Stimulated activated CD8-positive, alpha-beta memory T cell treated with anti-CD3 and anti-CD28 coated beads, Interleukin-15, amount 100 ng/mL, for 24 hours (primary cell): ENCODE results near the gene POLR2L.

Experiments
- DNase-seq: peaks from one replicate; pipeline ENCODE4 v3.0.0-alpha.2; 2020; ENCODE audit warnings: low read depth

The POLR2L gene

DNA sequence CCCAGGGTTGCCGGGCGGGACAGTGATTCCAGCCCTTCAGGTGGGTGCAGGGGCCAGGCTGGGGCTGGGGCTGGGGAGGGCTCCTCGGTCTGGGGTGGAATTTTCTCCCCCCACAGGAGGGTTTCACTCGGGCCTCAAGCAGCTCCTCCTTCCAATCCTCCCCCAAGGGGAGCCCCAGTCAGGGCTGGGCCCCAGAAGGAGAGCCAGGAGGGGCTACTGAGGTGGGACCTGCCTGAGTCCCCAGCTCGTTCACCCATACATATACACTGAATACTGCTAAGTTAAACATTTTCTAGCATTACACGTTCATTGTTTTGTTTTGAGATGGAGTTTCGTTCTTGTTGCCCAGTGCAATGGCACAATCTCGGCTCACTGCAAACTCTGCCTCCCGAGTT lies 16.1 kb downstream of the POLR2L start:
- no peak for DNase-seq

DNA sequence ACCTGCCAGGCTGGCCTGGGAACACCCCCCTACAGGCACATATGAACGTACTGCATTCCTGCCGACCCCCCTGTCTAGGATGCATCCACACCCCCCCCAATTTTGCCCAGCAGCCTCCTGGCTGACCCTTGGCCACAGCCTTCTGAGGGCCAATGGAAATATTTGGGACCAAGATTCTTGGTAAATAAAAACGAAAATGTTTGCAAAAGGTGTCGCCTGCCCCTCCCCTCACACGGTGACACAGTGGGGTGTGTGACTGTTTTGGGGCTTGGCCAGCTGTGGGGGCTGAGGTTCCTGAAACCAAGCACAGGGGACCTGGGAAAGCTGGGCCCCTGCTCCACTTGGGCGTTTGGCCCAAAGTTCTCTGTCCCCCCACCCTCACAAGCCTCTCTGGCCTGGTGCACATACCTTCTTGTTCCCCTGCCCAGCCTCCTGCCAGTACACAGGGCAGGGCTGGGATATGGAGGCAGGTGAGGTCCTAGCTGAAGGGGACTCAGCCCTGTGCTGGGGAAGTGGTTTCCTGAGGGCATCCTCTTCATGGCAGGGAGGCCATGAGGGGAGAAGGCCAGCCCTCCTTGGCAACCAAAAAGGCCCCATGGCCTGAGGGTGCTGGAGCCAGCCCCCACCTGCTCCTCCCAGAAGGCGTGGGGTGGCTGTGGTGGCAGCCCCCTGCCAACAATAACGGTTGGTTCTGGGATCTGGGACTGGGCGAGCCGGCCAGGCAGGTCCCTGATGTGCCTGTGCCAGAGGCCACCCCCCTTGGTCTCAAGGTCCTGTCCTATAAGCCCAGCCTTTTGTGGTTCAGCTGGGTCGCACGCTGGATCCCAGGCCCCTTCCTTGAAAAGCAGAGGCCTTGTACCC lies 16.7 kb downstream of the POLR2L start:
- DNase-seq = no peak

DNA sequence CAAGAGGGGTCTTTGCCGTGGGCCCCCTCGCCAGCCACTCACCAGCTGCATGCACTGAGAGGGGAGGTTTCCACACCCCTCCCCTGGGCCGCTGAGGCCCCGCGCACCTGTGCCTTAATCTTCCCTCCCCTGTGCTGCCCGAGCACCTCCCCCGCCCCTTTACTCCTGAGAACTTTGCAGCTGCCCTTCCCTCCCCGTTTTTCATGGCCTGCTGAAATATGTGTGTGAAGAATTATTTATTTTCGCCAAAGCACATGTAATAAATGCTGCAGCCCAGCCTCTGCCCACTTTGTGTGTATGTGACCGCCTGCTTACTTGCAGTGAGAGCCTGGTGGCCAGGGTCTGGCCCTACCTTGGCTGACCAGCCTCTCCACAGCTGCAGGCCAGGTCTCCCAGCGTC lies 17.4 kb downstream of the POLR2L start:
- DNase-seq = no peak

DNA sequence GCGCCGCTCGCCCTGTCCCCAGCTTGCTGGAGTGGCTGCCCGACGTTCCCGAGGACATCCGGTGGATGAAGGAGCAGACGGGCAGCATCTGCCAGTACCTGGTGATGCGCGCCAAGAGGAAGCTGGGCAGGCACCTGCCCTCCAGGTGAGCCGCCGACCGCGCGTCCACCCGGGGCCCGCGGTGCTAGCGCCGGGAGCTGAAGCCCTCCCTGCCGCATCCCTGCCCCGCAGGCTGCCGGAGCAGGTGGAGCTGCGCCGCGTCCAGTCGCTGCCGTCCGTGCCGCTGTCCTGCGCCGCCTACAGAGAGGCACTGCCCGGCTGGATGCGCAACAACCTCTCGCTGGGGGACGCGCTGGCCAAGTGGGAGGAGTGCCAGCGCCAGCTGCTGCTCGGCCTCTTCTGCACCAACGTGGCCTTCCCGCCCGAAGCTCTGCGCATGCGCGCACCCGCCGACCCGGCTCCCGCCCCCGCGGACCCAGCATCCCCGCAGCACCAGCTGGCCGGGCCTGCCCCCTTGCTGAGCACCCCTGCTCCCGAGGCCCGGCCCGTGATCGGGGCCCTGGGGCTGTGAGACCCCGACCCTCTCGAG lies 17.9 kb downstream of the POLR2L start:
- no peak for DNase-seq

DNA sequence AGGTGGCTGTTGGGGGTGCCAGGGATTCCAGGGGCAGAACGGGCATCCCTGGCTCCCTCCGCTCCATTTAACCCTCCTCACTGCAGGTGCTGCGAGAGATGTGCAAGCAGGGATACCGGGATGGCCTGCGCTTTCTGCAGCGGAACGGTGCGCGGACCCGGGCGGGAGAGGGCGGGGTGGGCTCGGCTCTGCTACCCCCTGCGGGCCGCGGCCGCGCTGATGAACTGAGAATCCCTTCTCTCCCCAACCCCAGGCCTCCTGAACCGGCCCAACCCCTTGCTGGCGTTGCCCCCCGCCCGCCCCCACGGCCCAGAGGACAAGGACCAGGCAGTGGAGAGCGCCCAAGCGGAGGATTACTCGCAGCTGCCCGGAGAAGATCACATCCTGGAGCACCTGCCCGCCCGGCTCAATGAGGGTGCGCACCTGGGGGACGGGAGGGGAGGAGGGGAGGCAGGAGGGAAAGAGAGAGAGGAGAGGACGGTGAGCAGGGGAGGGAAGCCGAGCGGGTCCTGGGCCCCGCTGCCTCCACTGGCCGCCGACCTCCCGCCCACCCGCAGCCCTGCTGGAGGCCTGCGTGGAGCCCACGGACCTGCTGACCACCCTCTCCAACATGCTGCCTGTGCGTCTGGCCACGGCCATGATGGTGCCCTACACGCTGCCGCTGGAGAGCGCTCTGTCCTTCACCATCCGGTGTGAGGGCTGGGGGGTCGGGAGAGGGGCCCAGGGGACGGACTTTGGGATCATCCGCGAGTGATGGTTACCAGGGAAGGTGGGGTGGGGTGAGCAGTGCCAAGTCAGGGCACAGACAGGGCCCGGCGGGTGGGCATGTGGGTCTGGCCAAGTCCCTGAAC lies 18.7 kb downstream of the POLR2L start:
- no peak for DNase-seq

DNA sequence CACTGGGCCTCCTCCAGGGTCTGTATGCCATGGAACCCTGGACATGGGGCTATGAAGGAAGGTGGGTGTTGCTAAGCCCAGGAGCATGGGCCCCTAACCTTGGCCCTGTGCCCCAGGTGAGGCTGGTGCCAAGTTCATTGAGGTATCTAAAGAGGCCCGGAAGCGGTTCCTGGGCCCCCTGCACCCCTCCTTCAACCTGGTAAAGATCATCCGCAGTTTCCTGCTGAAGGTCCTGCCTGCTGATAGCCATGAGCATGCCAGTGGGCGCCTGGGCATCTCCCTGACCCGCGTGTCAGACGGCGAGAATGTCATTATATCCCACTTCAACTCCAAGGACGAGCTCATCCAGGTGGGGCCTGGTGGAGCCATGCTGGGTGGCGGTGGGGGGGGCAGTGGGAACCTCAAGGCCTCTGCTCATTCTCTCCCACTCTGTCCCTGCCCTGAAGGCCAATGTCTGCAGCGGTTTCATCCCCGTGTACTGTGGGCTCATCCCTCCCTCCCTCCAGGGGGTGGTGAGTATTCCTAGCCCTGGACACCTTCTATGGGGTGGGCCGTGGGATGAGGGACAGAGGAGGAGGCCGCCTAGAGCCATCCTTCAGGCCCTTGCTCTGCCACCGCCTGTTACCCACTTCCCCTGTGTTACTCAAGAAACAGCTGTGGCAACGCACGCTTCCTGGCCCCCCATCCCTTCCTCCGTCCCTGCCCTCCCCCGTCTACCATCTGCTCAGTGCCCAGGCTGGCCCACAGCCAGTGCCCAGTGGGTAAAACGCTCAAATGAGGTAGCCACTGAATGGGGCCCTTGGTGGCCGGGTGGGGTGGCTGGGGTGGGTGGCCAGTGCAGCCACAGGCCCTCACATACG lies 20.6 kb downstream of the POLR2L start:
- no peak for DNase-seq

DNA sequence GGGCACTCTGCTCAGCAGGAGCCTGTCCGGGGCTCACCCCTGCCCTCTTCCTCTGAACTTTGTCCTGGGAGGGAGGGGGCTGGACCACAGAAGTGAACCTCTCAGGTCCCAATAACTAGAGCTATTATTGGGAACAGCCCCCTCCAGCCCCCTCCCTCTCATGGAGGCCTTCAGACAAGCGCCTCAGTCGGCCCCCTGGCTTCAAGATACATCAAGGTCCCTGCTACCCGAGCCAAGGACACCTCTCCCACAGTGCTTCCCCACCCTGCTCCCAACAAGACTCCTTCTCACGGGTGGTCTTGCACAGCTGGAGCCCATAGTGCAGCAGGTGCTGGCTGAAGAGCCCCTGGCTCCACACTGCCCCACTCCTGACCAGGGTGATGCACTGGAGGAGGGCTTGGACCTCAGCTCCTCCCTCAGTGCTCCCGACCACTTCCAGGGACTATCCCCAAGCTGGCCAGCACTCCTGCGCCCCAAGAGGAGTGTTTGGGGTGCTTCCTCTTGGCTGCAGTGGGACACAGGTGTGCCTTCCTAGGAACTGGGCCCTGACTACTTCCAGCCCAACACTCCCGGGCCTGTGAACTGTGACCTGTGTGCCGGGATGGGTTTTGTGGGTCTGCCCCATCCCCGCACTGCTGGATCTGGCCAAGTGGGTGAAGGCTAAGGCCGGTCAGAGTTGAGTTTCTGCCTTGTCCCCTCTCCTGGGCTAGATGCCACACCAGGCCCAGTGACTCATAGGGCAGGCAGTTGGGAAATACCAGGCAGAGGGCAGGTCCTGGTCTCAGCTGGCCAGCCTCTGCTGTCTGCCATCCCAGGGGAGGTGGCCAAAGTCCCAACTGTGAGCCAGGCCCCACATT lies 21.4 kb downstream of the POLR2L start:
- no peak for DNase-seq

DNA sequence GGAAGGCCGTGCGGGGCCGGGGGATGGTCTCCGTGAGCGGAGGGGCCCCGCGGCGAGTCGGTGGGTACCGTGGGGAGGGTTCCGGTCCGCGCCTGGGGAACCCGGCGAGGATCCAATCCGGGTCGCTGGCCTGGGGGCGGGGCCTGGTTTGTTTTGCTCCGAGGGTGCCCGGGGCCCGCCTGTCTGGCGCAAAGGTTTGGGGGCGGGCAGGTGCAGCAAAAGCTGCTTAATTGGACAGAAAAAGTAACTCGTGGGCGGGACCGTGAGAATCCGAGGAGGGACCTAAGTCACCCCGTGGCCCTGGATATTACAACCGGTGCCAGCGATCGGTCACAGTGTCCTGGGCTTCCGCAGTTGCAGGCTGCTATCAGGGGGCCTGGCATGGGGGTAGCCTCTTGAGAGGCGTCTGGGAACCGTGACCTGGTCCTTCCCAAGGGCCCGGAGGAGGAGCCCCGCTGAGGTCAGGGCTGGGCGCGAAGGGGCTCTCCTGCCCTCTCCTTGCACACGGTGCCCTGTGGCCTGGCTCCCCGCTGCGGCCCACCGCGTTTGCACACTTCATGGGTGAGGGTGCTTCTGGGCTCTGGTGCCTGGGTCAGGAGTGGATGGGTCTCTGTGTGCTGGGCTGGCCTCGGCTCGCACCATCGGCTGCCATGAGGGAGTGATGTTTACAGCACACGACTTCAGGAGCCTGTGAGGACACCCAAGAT lies 22.2 kb downstream of the POLR2L start:
- peak; percentile 76 for DNase-seq

DNA sequence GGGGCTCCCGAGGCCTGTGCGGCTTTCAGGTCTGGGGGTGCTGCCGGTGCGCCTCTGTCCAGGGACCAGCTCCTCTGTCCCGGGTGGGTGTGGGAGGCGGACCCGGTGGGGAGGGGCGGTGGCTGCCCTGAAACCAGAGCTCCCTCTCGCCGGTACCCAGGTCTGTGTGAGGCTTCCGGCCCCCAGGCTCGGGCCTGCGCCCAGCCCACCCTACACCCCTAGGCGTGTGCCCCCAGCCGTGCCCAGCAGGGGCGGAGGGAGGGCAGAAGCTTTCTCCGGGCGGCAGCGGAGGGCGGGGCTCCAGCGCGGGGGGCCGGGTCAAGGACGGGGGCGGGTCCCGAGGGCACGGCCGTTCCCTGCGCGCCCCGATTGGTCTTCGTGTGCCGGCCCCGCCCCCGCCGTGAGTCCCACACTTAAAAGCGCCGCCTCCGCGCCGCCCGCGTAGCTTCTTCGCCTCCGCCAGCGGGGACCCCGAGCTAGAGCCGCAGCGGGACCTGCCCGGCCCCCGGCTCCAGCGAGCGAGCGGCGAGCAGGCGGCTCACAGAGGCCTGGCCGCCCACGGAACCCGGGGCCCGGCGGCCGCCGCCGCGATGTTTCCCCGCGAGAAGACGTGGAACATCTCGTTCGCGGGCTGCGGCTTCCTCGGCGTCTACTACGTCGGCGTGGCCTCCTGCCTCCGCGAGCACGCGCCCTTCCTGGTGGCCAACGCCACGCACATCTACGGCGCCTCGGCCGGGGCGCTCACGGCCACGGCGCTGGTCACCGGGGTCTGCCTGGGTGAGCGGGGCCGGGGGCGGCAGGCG lies 23.0 kb downstream of the POLR2L start:
- DNase-seq = peak; percentile 88

DNA sequence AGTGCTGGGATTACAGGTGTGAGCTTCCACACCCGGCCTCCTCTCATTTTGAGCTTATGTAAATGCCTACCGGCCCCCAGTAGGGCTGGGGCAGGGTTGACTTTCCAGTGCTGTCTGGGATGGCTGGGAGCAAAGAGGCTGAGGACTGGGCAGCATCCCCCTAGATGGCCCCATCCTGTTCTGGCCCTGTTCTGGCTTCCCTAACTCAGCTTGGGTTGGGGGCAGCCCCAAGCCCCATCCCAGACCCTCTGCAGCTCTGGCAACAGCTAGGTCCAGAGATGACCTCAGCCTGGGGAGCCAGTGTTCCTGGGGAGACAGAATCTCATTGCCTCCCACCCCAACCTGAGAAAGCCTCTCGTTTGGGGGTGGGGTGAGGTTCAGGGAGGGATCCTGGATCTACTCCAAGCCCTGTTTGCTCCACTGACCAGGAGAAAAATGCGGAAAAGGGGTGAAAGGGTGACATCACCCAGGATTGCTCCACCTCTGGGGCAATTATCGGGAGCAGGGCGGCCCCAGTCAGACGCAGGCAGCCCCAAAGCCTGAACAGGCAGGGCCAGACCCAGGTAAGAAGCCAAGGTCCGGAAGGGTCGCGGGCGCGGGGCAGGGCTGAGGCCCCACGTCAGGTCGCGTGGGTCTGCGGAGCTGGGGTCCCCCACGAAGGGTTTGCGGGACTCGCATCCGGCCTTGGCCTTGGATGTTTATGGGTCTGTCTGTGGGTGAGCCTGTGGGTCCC lies 23.8 kb downstream of the POLR2L start, which contains the start of gene PNPLA2:
Gene PNPLA2 (plus strand): TSS at position 519 of the 733 bp plus-strand sequence. CDS start 805 bp downstream, outside the sequence.
- no peak for DNase-seq

DNA sequence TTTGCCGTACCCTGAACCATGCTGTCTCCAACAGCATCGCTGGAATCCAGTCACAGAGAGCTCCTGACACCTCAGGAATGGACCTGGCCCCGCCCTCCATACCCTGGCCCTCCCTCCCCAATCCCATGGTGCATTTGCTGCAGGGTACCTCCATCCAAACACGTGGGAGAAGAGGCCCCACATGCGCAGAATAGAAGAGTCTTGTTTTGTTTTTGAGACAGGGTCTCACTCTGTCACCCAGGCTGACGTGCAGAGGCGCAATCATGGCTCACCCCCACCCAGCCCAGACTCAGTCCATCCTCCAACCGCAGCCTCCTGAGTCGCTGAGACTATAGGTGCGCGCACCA lies 25.9 kb downstream of the POLR2L start:
- no peak for DNase-seq

DNA sequence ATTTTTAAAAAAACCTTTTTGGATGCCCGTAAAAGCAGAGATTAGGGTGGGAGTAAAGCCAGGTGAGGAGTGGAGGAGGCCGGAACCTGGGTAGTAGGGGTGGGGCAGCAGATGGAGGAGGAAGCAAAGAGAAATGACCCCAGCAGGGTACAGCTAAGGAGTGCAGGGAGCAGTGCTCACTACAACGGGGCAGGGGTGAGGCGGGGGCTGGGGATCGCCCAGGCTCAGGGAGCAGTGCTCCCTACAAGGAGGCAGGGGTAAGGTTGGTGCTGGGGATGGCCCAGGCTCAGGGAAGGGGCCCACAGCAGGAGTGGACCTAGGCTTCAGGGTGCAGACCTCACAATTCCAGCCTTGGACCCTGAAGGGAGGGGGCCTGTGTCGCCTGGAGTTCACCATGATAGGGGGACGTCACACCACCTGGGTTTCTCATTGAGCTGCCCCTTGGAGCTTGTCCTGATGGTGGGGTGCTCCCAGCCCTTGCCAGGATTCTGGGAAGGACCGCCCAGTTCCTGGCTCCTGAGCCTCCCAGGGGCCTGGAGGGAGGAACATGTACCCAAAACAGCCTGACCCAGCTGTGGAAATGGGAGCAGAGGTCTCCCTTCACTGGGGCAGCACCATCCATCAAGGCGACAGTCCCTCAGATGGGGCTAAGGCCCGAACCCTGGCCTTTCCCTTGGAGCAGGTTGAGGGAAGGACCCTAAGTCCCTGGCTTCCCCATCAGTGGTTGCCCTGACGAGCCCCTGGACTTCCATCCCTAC lies 26.5 kb downstream of the POLR2L start:
- no peak for DNase-seq

DNA sequence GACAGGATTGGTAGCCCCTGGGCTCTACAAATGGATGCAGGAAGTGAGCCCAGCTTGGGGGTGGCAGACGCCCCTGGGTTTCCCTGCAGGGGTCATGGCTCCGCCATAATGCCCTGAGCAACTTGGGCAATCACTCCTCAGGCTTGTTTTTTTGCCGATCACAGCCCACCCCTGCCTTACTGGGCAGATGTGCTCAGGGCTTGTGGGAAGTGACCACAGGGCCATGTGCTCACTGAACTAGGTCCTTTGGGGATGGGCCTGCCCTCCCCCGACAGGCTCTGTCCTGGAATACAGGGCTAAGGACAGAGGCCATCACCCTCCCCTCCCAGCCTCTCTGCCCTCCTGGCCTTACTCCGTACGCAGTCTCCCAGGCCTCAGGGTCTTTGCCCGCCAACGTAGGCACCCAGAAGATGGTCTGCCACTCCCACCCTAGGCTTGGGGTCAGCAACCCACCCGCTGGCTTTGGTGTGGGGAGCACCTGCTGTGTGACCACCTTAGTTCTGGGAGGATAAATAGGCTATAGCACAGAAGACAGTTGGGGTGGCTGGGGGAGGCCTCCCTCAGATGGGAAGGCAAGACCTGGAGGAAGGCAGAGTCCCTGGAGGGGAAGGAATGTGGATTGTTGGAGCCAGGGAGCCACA lies 28.8 kb downstream of the POLR2L start:
- DNase-seq = no peak

DNA sequence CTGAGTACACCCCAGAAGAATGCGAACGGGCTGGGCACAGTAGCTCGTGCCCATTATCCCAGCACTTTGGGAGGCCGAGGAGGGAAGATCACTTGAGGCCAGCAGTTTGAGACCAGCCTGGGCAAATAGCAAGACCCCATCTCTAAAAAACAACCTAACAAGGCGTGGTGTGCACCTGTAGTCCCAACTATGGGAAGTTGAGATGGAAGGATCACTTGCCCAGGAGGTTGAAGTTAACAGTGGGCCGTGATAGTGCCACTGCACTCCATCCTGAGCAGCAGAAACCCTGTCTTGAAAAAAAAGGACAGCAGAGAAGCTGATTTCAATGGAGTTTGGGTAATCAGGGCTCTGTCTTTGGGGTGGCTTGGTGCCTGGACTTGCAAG lies 29.3 kb downstream of the POLR2L start:
- DNase-seq = no peak

DNA sequence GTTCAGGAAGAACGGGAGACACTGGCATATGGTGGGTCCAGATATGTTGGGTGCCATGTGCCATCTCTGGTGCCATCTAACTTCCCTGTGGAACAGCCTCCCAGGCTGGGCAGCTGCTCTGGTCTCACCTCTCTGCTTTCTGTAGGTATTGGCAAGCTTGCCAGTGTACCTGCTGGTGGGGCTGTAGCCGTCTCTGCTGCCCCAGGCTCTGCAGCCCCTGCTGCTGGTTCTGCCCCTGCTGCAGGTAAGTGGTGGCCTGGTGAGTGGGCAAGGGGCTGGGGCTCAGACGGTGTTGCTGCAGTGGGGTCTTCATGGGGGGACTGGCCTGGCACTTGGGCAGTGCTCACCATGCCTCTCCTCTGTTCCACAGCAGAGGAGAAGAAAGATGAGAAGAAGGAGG lies 29.9 kb downstream of the POLR2L start:
- no peak for DNase-seq

DNA sequence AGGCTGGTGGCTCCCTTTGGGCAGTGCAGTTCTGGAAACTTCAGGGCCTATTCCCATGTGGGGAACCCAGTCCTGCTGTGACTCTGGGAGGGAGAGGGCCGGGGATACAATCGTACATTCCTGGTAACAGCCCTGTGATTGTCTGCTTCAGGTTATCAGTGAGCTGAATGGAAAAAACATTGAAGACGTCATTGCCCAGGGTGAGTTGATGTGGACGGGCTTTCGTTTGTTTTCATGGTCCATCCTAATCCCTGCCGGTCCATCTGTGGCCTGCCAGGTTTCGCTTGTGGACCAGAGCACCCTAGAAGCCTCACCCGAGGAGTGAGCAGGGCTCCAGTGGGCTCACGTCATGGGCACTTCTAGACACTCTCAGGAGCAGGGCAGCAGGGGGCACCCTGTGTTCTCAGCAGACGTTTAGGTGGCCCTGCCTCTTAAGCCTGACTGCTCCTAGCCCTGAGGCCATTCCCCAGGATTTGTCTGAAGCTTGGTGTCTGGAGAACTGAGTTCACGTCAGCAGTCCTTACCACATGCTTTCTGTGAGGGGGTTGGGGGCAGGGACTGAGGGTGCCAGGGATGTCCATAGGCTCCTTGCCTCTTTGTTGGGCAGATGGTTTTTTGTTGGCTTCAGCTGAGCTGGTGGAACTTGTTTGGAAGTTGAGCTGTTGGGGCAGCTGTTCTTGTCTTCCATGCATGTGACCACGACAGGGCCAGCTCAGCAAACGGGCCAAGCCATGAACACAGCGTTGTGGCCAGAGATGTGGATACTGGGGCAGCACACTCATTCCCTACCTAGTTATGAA lies 30.7 kb downstream of the POLR2L start:
- DNase-seq = no peak
